SK-N-SH (cell line): ENCODE data around the gene MAN2C1. TPM values are rescaled to one million over a fixed set of nuclear protein-coding genes. Genes with fewer than 3 reads are reported as not detected.

ENCODE experiments used
- CTCF ChIA-PET: fragments of 300-600, 350-600 bp; formaldehyde crosslinking; extraction: SDS; loops from one replicate; lab custom pipeline; 2021; lab: Yijun Ruan, JAX
- POLR2A ChIA-PET: fragments of 350-600 bp; sonication (Branson Sonifier 250); formaldehyde crosslinking; extraction: SDS; loops from one replicate; lab custom pipeline; 2020; ENCODE audit warnings: antibody characterized with exemption, inconsistent platforms; lab: Yijun Ruan, JAX
- DNase-seq: peaks from one replicate; pipeline ENCODE4 v3.0.0; 2012
- H2AFZ ChIP-seq: fragments of 200-600 bp; sonication (generic); 2 replicates; pipeline ENCODE4 v1.8.1; 2016; ENCODE audit warnings: antibody characterized with exemption, mild to moderate bottlenecking, low read depth
- H3F3A ChIP-seq: fragments of 200-600 bp; sonication (generic); replicated peaks from 2 replicates; pipeline ENCODE3; 2016; ENCODE audit warnings: antibody characterized with exemption, mild to moderate bottlenecking; ENCODE audit not compliant: insufficient read depth
- H3K27ac ChIP-seq, 2 experiments: fragments of 200-500 bp in 1 of 2; fragments of 200-600 bp in 1 of 2; sonication (Bioruptor generic) in 1 of 2; sonication (generic), shearing (Covaris generic) in 1 of 2; 2 replicates each; pipeline versions ENCODE4 v1.5.1 to v1.6.1; 2014 to 2016; ENCODE audit warnings: low read depth in 2 of 2, inconsistent platforms in 1 of 2, low read length in 1 of 2, mild to moderate bottlenecking in 1 of 2, mixed read lengths in 1 of 2
- H3K27me3 ChIP-seq: fragments of 200-600 bp; sonication (generic), shearing (Covaris generic); 2 replicates; pipeline ENCODE4 v1.6.1; 2016; ENCODE audit warnings: mixed run types; ENCODE audit not compliant: insufficient read depth
- H3K36me3 ChIP-seq, 2 experiments: fragments of 200-500 bp in 1 of 2; fragments of 200-600 bp in 1 of 2; sonication (Bioruptor generic) in 1 of 2; sonication (generic) in 1 of 2; replicated peaks in 1 of 2; 2 replicates each; pipeline versions ENCODE3 to v1.5.1; 2014 to 2016; ENCODE audit warnings: low read length in 1 of 2, mild to moderate bottlenecking in 1 of 2; ENCODE audit not compliant: insufficient read depth in 2 of 2, control insufficient read depth in 1 of 2
- H3K4me1 ChIP-seq, 2 experiments: fragments of 200-500 bp in 1 of 2; fragments of 200-600 bp in 1 of 2; sonication (Bioruptor generic) in 1 of 2; sonication (generic), shearing (Covaris generic) in 1 of 2; 2 replicates each; pipeline versions ENCODE4 v1.5.1 to v1.6.1; 2014 to 2016; ENCODE audit warnings: low read depth in 1 of 2, low read length in 1 of 2, mixed run types in 1 of 2; ENCODE audit not compliant: insufficient read depth in 2 of 2, control insufficient read depth in 1 of 2
- H3K4me2 ChIP-seq: fragments of 200-600 bp; sonication (generic), shearing (Covaris generic); 2 replicates; pipeline ENCODE4 v1.6.1; 2017; ENCODE audit warnings: mixed run types
- H3K4me3 ChIP-seq, 2 experiments: fragments of 200-500 bp in 1 of 2; fragments of 200-600 bp in 1 of 2; sonication (Bioruptor generic) in 1 of 2; sonication (generic), shearing (Covaris generic) in 1 of 2; 2 replicates each; pipeline versions ENCODE4 v1.5.1 to v1.8.1; 2014 to 2016; ENCODE audit warnings: low read depth in 2 of 2, inconsistent platforms in 1 of 2, low read length in 1 of 2, mild to moderate bottlenecking in 1 of 2, mixed read lengths in 1 of 2, moderate library complexity in 1 of 2
- H3K79me2 ChIP-seq: fragments of 200-600 bp; sonication (generic); 2 replicates; pipeline ENCODE4 v1.8.1; 2017; ENCODE audit warnings: mild to moderate bottlenecking; ENCODE audit not compliant: insufficient read depth
- H3K9ac ChIP-seq: fragments of 200-600 bp; sonication (generic); 2 replicates; pipeline ENCODE4 v1.6.1; 2017; ENCODE audit warnings: mixed run types
- H3K9me2 ChIP-seq: fragments of 200-600 bp; sonication (generic); 2 replicates; pipeline ENCODE4 v1.6.1; 2017; ENCODE audit warnings: mixed run types
- H3K9me3 ChIP-seq: fragments of 200-600 bp; sonication (generic); 2 replicates; pipeline ENCODE4 v1.6.1; 2017; ENCODE audit warnings: mixed run types, mild to moderate bottlenecking, moderate library complexity
- H4K20me1 ChIP-seq: fragments of 200-600 bp; sonication (generic); 2 replicates; pipeline ENCODE4 v1.6.1; 2017; ENCODE audit warnings: mild to moderate bottlenecking, mixed run types; ENCODE audit not compliant: insufficient read depth
- ELF1 ChIP-seq: IDR thresholded peaks from 2 replicates; pipeline ENCODE4 v1.4.0; 2012
- EP300 ChIP-seq, 2 experiments: IDR thresholded peaks; 2 replicates each; pipeline versions ENCODE4 v1.4.0 to v1.6.1; 2012; ENCODE audit warnings: borderline replicate concordance in 1 of 2, low read depth in 1 of 2, low read length in 1 of 2
- FOSL2 ChIP-seq: IDR thresholded peaks from 2 replicates; pipeline ENCODE4 v1.4.0; 2012; ENCODE audit warnings: low read depth, mild to moderate bottlenecking, moderate library complexity, borderline replicate concordance
- FOXJ3 ChIP-seq: sonication (generic); formaldehyde crosslinking; IDR thresholded peaks from 2 replicates; pipeline ENCODE4 v1.5.1; 2020; ENCODE audit warnings: mild to moderate bottlenecking, missing genetic modification reagents
- GATA2 ChIP-seq: sonication (generic); formaldehyde crosslinking; IDR thresholded peaks from 2 replicates; pipeline ENCODE4 v1.5.0; 2020; ENCODE audit warnings: mild to moderate bottlenecking, missing genetic modification reagents
- IRF3 ChIP-seq: fragments of 150-350 bp; IDR thresholded peaks from 2 replicates; pipeline ENCODE4 v1.6.1; 2016; ENCODE audit warnings: mild to moderate bottlenecking, low read depth, low read length
- MXI1 ChIP-seq: IDR thresholded peaks from 2 replicates; pipeline ENCODE4 v1.6.1; 2012; ENCODE audit warnings: mild to moderate bottlenecking, low read depth, low read length, improper control_type of control experiment
- NFIC ChIP-seq: IDR thresholded peaks from 2 replicates; pipeline ENCODE4 v1.4.0; 2012; ENCODE audit warnings: borderline replicate concordance
- PBX3 ChIP-seq: IDR thresholded peaks from 2 replicates; pipeline ENCODE4; 2012
- POLR2AphosphoS5 ChIP-seq: IDR thresholded peaks from 2 replicates; pipeline ENCODE4 v1.6.1; 2012; ENCODE audit warnings: low read depth, low read length
- REST ChIP-seq: IDR thresholded peaks from 2 replicates; pipeline ENCODE4 v1.6.1; 2012; ENCODE audit warnings: mild to moderate bottlenecking, low read depth, low read length, moderate library complexity
- RFX5 ChIP-seq: IDR thresholded peaks from 2 replicates; pipeline ENCODE4 v1.6.1; 2012; ENCODE audit warnings: mild to moderate bottlenecking, improper control_type of control experiment, low read length
- RXRA ChIP-seq: IDR thresholded peaks from 2 replicates; pipeline ENCODE4 v1.4.0; 2012; ENCODE audit warnings: low read depth, mild to moderate bottlenecking, borderline replicate concordance
- SIN3A ChIP-seq: IDR thresholded peaks from 2 replicates; pipeline ENCODE4 v1.6.1; 2012; ENCODE audit warnings: low read depth, mild to moderate bottlenecking, low read length, moderate library complexity, borderline replicate concordance
- SMC3 ChIP-seq: IDR thresholded peaks from 2 replicates; pipeline ENCODE4 v1.6.1; 2012; ENCODE audit warnings: low read depth, low read length, improper control_type of control experiment
- TAF1 ChIP-seq: IDR thresholded peaks from 2 replicates; pipeline ENCODE4 v1.6.1; 2012; ENCODE audit warnings: low read depth, mild to moderate bottlenecking, low read length, moderate library complexity, borderline replicate concordance
- TCF12 ChIP-seq: IDR thresholded peaks from 2 replicates; pipeline ENCODE4 v1.4.0; 2012
- USF2 ChIP-seq: fragments of 150-350 bp; IDR thresholded peaks from 2 replicates; pipeline ENCODE4 v1.6.1; 2017; ENCODE audit warnings: antibody characterized with exemption, low read length, low read depth, borderline replicate concordance
- WGBS: methylation state at CpG from one replicate; pipeline ENCODE4 v1.1.6; 2017; ENCODE audit warnings: low lambda C conversion rate; 5-methylcytosine and 5-hydroxymethylcytosine counted together
- polyA plus RNA-seq, 3 experiments: library from polyadenylated mRNA; depleted of rRNA; stranded (reverse); fragments of >200 nt; gene quantifications; 2 replicates each; pipeline ENCODE4 v1.2.3, GENCODE V29; 2012

Gene MAN2C1
- polyA plus RNA-seq, 1 of the 3 experiments (the other 2 are of a cell fraction): 132 TPM

- H4K20me1 ChIP-seq: no peaks in the 10 kb centered on the region
- no peaks in the 10 kb centered on the region for H3K27me3 ChIP-seq
- no peak overlapping the region for H3K4me3 ChIP-seq
- no peak for DNase-seq
- no peak overlapping the region for H3K27ac ChIP-seq
- peaks cover 0 to 41% of the 10 kb centered on the region in 2 experiments for H3K36me3 ChIP-seq
- H3K9me2 ChIP-seq: no peaks in the 10 kb centered on the region
- H3K9ac ChIP-seq: no peak overlapping the region
- TF ChIP-seq SIN3A (no peak), PBX3 (no peak), GATA2 (CRISPR knock-in tag) (no peak), TAF1 (no peak), IRF3 (no peak), FOXJ3 (no peak), REST (no peak), TCF12 (no peak), RFX5 (no peak), POLR2AphosphoS5 (no peak), USF2 (no peak), NFIC (no peak), MXI1 (no peak), ELF1 (no peak), SMC3 (no peak), EP300 (IDR thresholded peaks at IDR 0.05; ENCODE audit: borderline replicate concordance in 1 of 2, low read depth in 1 of 2, low read length in 1 of 2) (no peak), RXRA (no peak), FOSL2 (no peak)
- no peaks in the 10 kb centered on the region for H3K9me3 ChIP-seq
- H3K79me2 ChIP-seq: no peaks in the 10 kb centered on the region
- CTCF ChIA-PET: interaction anchor here (5.4 kb wide), 1 partner anchor 12 kb away, joined by 29 read pairs; the partner anchor contains the start of gene MAN2C1
- H3K4me2 ChIP-seq: no peak overlapping the region
- no peak overlapping the region for H2AFZ ChIP-seq
- 100% methylated on average over 1 of the region's 4 CpGs for WGBS
- peaks cover 7% of the 10 kb centered on the region for H3F3A ChIP-seq
- H3K4me1 ChIP-seq: no peaks in the 10 kb centered on the region
- POLR2A ChIA-PET: interaction anchor here (1.9 kb wide), 1 partner anchor 13 kb away, joined by 7 read pairs; the partner anchor contains the start of gene MAN2C1
Observed at GRCh38 chr15:75355369-75355768, 13.0 kb downstream of the MAN2C1 start.
